ENCODE measurements around the gene MKLN1.

GRCh38 chr7:131511071-131511470 is 183.4 kb downstream of the MKLN1 start:
- no peak for TF ChIP-seq CTCF (IDR thresholded peaks at IDR 0.05)
- no peak for TF ChIP-seq POLR2A (IDR thresholded peaks at IDR 0.05)

All from esophagus squamous epithelium (tissue), 4 donors.